GM19328 (cell line): ENCODE measurements around the gene SYT9.

Source experiments
- ATAC-seq: cut with Tn5 transposase; IDR thresholded peaks from one replicate; pipeline ENCODE4 v1.9.1; 2021; ENCODE audit warnings: mild to moderate bottlenecking, moderate library complexity; ENCODE audit not compliant: unreplicated experiment

Gene SYT9

DNA sequence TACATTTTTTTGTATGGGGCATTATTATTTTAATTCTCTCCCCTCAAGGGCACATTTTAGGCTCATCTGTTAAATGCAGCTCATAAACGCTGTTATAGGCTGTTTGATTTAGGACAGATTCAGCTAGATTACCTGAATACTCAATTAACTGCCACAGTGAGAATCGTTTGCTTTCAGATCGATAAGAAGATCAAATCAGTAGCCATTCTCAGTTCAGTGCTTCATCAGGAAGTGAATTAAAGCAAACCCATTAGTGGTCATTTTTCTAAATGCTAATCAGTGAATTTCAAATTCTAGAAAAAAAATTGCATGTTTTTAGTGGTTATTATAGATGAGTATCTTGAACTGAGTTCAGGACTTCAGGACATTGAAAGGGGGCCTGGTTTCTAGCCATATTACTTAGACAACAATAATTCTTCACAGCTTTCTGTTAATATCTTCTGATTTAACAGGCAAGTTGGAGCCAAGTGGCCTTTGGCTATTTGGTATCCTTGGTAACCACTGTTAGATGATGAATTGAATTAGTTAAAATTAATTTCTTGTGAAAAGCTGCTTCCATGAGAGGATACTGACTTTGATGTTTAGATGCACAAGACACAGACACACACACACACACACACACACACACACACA is 18.6 kb downstream of the SYT9 start:
- ATAC-seq, result no peak

DNA sequence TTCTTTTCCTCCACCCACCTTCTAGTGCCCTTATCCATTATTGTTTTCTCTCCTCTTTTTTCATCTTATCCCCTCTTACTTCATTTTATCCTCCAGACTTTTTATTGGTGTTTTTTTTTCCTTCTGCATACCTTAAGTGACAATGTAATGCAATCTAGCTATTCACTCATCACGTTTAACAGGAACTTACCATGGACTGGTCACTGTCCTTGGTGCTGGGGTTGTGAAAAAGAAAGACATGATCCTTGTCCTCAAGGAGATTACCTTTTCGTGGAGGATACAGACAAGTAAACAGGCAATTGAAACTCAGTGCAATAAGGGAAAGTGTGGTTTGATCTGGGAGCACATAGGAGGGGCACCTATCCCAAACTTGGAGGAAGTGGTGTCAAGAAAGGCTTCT is 20.7 kb downstream of the SYT9 start:
- no peak for ATAC-seq

DNA sequence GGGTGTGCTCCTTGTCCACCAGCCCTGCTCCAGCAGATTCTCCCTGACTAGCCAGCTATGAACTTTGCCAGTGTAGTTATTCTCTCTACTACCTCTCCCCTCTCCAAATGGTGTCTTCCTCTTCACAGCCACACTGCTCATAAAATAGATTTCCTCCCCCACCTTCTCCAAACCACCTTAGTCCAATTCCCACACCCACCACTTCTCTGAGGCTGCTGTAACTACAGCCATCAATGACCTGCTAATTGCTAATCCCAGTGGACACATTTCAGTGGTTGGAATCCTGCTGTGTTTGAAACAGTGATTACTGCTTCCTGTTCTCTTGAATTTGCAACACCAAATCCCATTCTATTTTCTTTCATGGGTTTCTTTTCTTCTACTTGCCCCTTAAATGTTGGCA is 23.4 kb downstream of the SYT9 start:
- ATAC-seq, result no peak

DNA sequence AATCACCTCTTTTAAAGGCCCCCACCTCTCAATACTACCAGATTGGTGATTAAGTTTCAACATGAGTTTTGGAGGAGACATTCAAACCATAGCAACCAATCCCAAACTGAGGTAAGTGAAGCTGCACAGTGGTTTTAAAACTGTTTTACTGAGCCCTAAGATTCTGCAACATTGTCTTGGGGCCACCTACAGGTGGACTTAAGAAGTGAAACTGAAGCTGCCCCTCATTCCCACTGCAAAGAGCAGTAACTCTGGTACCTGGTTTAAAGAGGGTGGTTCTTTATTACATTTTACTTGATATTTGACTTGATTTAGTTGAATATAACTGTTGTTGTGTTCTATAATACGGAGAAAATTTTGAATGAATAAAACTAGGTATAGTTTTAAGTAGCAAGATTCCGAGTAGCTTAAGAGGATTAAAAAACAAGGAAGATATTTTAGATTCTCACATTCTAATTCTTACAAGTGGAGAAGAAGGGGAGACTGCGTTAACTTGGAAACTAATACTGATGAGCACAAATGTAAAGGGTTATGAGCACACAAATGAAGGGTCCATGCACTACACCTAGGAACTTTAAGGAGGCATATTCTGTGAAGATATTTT is 26.7 kb downstream of the SYT9 start:
- ATAC-seq, result peak; percentile 69

GRCh38 chr11:7279676-7280075 is 28.0 kb downstream of the SYT9 start:
- no peak for ATAC-seq

- ATAC-seq, result no peak
Measured at GRCh38 chr11:7281079-7281478, 29.4 kb downstream of the SYT9 start.

DNA sequence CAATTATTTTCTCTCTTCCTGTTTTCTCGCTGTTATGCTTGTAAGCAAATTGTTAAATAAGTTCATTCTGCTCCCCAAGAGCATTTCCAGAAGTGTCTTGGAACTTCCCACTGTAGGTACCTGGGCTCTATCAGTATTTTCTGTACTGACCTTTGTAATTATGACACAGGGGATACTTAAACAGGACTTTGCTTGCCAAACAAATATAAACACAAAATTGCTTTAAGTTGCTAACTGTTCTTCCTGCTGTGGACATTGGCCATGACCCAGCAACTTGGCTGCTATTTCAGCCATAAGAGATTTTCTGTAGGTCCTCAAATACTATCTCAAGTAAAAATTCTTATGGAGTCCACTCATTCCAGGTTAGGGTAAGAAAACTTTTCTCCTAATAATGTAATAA is 30.1 kb downstream of the SYT9 start:
- no peak for ATAC-seq

- ATAC-seq, result no peak
Measured at GRCh38 chr11:7286178-7286577, 34.5 kb downstream of the SYT9 start.

- ATAC-seq, result no peak
Measured at GRCh38 chr11:7291100-7291829, 39.6 kb downstream of the SYT9 start.

- ATAC-seq, result no peak
Measured at GRCh38 chr11:7292922-7293321, 41.2 kb downstream of the SYT9 start.

GRCh38 chr11:7299393-7299792 is 47.7 kb downstream of the SYT9 start:
- no peak for ATAC-seq

DNA sequence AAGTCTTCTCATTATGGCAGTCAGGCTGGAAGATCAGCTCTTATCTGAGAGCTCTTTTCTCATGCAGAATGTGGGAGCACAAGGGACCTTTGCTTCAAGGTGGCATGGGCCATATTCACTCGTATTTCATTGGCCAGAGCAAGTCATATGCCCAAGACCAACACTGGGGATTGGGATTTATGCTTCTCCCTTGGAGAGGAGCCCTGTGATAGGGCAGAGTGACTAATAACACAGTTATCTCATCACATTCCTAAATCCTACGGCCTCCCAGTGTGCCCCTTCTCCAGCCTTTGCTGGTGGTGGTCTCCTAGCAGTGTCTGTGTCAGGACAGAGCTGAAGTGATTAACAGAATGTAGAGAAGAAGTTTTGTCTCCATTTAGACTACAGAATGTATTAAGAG is 48.6 kb downstream of the SYT9 start:
- ATAC-seq, result no peak

GRCh38 chr11:7303146-7303545 is 51.4 kb downstream of the SYT9 start:
- ATAC-seq, result no peak

- ATAC-seq, result no peak
Measured at GRCh38 chr11:7306900-7307299, 55.2 kb downstream of the SYT9 start.

- no peak for ATAC-seq
Measured at GRCh38 chr11:7307836-7308235, 56.1 kb downstream of the SYT9 start.

- ATAC-seq, result no peak
Measured at GRCh38 chr11:7311903-7312302, 60.2 kb downstream of the SYT9 start.

DNA sequence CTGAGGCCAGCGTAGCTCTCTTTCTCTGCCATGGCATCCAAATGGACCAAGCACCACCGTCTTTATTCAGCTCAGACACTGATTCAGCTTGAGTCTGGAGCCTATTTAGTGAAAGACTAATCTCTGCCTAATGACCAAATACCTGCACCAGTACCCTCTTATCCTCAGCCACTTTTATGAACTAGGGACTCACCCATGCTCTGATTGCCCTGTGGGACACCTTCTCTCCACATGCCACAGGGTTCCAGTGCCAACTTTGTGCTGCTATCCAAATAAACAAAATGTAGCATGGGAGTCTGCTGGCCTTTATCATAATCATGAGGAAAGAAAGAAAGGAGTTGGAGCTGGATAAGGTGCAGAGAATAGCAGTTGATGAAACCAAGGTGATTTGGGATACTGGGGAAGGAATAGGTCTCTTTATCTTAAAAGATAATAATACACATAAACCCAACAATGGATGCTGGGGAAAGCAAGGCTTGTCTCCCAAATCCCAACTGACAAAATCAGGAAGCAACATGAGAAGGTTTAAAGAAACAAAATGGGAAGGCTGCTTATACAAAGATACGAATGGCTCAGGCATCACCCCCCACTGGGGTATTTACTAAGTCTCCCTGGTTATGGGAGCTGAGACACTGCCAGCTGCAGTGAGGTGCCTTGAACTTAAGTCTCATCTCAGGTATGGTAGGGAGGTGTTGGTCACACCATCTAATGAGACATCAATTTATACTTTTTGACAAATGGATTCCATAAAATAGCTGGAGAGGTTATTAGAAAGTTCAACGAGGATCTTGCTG is 63.3 kb downstream of the SYT9 start:
- ATAC-seq, result no peak

DNA sequence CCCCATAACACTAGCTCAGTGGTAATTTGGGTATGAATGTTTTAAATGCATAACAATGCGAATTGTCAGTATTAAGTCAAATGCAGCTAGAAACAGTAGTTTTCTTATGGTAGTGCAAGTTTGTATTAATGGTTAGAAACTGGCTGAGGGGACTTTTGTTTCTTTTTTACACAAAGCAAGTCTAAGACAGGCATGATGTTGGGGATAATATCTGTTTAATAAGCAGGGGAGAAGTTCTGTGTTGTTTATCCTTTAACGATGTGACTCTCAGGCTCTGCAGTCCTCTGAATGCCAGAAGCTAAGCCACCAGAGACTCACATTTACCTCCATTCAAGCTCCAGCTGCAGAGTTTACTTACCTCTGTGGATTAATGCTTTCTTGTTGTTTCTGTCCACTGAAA is 67.8 kb downstream of the SYT9 start:
- no peak for ATAC-seq

DNA sequence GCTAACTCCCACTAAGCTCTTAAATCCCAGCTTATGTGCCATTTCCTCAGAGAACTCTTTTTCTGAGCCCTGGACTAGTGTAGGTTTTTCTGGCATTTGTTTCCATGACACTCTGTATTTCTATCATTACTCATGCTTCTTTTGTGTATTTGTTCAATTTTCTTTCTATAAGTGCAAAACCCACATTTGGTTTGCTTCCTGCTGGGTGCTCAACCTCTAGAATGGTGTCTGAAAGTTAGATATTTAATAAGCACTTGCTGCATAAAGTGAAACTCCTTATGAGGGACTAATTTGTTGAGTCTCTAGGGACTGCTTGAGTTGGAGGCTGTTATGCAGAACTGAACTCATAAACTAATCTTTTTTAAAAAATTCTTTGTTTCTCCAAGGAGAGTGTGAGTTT is 68.6 kb downstream of the SYT9 start:
- ATAC-seq, result no peak

- ATAC-seq, result no peak
Measured at GRCh38 chr11:7321473-7322450, 70.1 kb downstream of the SYT9 start.
